Cortex of kidney (tissue), 1 donor: ENCODE results near the gene HS6ST3.

Experiments used
- DNase-seq: peaks from one replicate; lab custom pipeline; 2025; lab: John Stamatoyannopoulos, UW

HS6ST3 gene

DNA sequence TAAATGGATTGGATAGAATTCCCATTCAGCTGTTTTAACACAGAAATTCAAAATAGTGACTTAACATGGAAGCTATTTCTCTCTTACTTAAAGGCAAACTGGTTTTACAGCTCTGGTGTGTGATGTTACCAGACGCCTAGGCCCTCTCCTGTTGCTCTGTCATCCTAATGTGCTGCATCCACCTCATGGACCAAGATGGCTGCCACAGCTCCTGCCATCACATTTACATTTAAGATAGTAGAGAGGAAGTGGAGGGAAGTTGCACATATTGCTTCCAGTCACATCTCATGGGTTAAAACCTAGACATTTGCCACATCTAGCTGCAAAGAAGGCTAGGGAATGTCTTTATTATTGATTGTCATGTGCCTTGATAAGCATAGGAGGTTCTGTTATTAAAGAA lies 746.8 kb downstream of the HS6ST3 start:
- no peak for DNase-seq

DNA sequence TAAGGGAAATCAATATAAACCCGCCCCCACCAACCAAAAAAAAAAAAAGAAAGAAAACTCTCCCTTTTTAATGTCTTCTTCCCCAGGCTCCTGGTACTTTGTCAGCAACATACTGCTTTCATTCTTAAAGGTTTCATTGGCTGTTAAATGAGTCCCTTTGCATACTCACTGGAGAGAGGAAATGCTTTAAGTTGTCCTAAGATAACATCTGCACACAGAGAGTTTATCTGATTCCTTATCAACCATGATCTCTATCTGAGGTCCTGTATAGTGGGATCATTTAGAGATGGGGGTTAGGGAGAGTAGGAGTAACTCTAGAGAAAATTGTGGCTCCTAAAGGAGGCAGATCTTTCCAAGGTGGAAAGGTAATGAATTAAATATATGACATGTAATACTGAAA lies 747.9 kb downstream of the HS6ST3 start:
- DNase-seq = no peak

DNA sequence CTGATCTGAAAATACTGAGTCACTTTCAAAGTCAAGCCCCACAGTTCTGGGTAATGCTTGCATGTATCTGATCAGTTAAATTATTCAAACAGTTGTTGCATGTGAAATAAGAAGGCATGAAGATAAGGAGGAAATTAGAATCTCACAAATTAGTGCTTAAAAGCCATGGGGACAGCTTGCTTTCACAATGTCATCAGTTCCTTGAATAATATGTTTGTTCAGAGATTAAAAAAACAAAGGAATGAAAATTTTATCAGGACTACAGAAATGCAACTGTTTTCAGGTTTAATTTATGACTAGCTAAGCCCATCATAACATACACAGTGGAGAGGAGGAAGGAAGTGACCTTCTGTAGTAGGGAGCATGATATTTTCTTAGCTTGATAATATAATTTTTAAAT lies 754.3 kb downstream of the HS6ST3 start:
- no peak for DNase-seq

DNA sequence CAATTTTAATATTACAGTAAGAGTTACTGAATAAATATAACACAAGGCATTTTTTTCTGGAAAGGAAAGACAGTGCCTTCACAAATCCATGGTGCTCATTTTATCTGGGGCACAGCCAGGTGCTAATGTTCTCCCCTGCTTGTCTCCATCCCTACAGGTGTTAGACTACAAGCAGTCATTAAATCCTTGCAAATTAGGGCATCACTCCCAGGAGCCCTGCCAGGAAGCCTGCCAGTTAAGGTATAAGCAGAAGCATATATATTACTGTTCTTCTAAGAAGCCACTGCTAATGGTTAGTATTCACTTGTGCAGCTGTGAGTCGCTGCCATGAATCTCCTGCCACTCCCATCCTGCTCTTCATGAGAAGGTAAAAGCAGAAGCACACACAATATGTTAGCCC lies 754.7 kb downstream of the HS6ST3 start:
- no peak for DNase-seq

DNA sequence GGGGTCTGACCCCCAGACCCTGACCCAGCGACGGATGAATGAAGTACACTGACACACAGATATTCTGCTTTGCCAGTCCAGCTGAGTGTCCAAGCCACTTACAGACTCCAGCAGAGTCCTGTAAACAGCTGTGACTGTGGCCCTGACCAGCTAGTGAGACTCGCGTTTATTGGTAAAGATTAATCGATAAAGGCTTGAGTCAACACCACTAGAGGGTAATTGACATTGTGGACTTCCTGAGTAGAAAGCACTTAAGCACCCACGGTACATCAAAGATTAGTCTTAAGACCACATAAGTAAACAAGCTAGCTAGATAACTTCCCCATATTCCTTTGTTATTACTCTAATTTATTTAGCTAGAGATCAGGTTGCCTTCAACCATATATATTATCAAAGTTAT lies 758.4 kb downstream of the HS6ST3 start:
- DNase-seq = no peak

DNA sequence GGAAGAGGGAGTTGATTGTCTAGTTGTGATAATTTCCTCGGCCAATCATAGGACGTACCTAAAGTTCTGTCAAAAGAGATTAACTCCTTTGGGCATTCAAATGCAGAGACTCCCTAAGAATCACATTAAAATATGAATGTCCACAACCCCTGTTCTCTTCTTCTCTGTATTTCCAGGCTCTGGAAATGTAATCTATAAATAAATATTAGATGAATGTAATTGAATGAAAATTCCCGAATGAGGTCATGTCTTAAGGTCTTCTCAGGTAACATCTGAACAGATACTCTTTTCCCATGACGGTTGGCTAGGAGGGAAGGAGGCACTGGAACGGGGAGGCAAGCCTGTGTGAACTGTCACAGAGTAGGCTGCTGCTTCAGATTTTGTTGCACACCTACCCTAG lies 759.2 kb downstream of the HS6ST3 start:
- no peak for DNase-seq

DNA sequence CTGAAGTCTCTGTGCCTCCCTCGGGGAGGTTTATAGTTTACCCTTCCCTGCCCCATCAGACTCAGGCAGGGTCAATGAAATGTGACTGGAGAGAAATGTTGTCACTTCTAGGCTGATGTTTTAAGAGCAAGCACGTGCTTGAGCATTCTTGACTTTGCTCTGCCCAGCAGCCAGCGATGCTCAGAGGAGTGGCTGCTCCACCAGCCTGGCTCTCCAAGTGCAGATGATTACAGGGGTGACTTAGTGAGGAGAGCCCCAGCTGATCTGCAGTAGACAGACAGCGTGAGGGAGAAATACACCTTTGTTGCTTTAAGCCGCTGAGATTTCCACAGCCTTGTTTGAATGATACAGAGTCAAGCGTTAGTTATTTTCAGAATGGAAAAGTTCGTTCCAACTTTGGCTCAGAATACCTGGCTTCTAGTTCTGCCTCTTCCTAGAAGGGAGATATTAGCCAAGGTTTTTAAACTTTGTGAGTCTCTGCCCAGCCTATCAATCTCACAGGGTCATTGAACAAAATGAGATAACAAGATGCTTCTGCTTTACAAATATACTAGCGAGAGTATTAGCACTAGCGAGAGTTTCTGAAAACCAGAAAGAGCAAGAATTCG lies 760.7 kb downstream of the HS6ST3 start:
- DNase-seq = no peak

DNA sequence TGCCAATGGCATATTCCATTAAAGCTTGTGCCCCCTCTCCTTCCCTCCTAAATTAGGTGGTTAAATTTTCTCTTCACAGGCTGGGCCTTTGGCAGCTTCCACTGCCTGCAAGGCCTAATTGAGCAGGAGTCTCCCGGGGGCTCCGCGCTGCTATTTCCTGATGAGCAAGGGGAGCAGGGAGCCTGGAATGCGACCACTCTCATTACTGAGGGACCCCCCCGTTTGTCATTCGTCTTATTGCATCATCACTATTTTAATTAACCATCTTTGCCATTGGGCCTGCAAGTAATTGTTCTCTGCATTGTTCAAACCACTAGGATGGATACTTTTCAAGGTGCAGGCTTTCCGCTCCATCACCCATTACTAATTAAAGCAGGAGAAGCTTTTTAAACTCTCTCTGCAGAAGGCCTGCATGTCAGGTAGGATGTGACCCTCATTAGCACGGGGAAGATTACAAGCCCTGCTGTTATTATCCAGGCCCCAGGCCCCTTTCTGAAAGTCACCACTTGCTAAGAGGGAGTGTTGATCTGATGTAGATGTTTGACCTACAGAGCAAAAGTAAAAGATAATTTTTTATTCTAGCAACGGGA lies 762.0 kb downstream of the HS6ST3 start:
- no peak for DNase-seq

DNA sequence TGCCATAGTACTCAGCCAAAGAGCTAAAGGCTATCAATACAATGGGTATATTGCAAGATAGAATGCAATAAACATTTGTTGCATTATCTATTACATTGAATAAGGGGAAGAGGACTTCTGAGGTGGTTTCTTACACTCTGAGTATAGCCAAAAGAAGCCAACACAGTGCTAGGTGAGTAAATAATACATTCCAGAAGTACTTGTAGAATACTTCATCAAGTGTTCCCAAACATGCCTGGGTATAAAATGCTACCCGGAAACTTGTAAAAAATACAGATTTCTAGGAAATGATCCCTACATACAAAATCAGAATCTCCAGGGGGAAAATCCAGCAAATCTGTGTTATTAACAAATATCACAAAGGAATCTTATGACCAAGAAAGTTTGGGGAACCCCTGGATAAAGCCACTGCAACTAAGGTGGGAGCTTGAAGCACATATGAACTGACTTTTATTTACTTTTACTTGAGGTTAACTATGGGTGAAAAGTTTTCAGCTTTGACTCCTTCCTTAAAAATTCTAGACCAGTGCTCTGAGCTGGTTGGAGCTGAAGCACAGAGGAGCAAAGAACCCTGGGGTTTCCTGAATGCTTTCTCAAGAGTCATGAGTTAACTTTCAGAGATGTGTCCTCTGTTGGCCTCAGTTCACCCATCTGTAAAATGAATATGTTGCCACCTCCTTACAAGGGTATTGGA lies 768.4 kb downstream of the HS6ST3 start:
- no peak for DNase-seq

DNA sequence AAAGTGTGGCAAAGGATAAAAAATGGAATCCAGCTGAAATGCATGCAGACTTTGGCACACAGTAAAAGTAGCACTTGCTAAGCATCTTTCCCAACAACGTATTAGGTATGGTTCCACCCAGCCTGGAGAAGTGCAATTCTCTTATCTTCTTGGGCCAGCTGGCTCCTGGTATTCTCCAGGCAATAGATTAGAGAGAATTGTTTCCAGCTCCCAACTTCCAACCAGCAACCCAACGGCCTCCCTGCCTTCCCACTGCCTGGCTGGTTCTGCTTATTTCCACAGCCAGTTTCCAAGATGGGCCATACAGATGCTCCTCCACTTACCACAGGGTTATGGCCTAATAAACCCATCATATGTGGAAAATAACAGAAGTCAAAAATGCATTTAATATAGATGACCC lies 771.0 kb downstream of the HS6ST3 start:
- no peak for DNase-seq

DNA sequence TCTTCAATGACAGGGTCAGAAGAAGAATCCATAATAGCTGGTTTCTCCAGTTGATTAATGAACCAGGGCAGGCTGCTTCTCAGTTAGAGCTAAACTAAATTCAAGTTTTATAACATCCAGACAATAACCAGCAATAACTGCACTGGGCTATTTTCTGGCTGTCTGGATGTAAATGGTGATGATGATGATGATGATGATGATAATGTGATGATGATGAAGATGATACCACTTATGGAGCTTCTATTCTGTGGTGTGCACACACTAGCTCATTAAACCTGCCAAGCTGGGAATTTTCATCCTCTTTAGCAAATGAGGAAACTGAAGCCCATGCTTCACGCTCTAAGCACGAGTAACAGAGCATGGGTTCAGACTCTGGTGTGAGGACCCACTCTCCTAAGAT lies 772.2 kb downstream of the HS6ST3 start:
- DNase-seq = no peak

DNA sequence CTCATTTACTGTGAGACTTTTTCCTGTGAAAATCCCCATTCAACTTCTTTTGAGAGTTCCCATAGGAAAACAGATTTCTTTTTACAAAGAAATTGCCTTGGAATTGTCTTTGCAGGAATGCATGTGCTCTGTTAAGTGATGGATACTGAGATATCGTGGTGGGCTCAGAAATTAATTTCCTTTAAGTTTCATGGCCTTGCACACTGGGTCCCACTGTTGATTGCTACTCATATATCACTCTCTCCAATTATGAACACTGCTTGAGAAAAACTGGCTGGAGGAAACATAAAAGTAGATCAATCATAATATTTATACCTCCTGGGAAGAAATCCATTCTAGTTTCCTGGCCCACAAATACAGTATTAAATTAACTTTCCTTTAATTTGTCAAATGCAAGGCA lies 773.1 kb downstream of the HS6ST3 start:
- DNase-seq = no peak

DNA sequence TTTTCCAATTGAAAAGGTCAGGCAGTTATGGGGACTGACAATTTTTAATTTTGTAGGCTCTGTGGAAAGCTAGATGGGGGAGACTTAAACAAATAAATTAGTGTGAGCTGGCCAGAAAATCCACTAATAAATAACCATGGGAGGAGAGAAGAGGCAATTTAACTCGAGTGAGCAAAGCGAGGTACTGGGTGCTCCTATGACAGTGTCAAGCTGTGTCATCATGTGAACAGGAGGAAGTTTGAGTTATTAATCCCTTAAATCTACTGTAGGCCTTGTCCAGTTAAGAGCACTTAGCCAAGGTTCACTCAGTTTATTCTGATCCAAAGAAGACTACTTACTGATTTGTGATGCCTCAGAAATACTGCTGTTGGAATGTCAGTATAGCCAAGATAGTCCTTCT lies 781.6 kb downstream of the HS6ST3 start:
- no peak for DNase-seq

DNA sequence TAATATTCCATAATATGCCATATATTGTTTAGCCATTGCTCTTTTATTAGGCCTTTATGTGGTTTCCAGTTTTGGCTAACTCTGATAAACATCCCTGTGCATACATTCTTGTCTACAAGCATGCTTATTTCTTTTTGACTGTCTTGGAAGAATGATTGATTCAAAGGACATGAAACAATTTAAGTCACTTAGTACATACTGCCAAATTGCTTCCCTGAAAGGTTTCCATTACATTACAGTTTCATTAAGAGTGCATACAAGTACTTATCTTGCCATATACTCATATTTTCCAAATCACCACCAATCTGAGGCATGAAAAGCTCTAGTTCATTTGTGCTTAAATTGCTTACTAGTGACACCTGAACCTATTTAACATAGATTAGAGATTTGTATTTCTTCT lies 790.5 kb downstream of the HS6ST3 start:
- DNase-seq = no peak
